Islet of Langerhans (tissue), 1 donor: ENCODE results near the gene PSRC1.
"Not testable (repeated sequence)": the region's sequence is repeated elsewhere in the genome, so short reads cannot be mapped to it uniquely, and the experiment has no call there.

Source experiments
- FAIRE-seq: peaks from one replicate; lab custom pipeline; 2011; peaks lifted over from hg19 to GRCh38; lab: Jason Lieb, UNC

Gene PSRC1

DNA sequence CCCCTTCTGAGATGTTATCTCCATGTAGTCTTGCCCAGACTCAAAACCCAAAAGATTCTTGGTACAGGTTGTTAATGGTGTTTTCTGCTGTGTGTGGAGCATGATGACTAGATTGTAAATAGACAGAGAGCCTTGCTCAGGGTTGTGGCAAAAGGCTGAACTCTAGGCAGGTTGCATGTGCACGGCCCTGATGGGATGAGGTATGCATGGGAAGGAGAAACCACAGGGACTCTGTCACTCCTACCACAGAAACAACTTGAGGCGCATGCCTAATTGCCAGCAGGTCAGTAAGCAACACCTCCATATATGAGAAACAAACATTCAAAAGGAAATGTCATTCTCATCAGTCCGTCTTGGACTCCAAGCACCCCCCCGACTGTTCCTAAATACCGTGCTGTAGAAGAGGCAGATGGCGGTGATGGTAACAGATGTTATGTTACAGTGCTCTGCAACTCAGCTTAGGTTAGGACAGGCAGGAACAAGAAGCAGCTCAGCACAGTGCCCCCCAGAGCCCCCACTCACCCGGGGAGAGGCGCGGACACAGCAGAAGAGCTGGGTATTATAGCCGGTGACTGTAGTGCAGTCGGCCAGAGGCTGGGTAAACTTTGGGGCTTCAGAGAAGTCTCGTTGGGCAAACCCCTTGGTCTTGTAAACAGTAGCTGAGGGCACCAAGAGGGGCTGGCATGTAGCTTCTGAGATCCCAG, 12.9 kb upstream of the PSRC1 start:
- FAIRE-seq = no peak

- no peak for FAIRE-seq
Measured at GRCh38 chr1:109294481-109294880, 11.5 kb upstream of the PSRC1 start.

- FAIRE-seq = no peak
Measured at GRCh38 chr1:109293026-109293425, 10.1 kb upstream of the PSRC1 start.

DNA sequence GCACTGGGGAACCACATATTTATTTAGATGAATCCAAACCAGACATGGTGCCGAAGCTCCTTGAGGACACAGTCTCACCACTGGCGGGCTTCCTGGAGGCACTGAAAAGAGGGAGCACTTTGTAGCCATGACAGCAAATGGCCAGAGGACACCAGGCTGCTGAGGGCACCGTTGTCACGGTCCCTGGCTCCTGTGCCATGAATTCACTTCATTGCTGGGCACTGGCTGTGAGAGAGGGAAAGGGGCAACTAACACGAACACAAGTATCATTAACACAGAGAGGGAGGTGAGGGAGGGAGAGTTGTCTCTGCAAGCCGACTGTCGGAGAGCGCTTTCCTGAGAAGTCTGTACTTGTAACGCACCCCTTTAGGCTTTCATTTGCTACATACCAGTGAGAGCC, 9.4 kb upstream of the PSRC1 start:
- no peak for FAIRE-seq

GRCh38 chr1:109290998-109291397, 8.1 kb upstream of the PSRC1 start:
- no peak for FAIRE-seq

DNA sequence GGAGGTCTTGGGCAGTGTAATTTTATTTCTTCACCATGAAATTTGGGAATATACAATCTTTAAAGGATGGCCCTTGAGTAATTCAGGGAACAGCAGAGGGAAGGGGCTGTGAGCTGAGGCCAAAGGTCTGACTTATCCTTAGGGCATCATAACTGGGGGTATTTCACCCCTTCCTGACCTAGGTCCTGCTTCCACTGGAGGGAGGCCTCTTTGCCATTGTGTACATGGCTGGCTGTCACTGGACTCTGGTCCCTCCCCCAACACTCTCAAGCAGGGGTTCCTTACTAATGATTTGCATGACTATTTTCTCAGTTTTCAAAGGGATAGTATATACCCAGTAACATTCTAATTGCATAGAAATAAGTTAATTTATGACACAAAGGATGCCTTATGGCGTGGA, 7.2 kb upstream of the PSRC1 start:
- no peak for FAIRE-seq

DNA sequence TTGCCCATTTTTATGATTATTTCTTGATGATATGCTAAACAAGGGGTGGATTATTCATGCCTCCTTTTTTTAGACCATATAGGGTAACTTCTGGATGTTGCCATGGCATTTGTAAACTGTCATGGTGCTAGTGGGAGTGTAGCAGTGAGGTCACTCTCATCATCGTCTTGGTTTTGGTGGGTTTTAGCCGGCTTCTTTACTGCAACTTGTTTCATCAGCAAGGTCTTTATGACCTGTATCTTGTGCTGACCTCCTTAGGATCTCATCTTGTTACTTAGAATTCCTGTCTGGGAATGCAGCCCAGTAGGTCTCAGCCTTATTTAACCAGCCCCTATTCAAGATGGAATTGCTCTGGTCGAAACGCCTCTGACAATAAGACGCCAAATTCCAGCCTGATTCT, 3.8 kb upstream of the PSRC1 start:
- not testable (repeated sequence) for FAIRE-seq

DNA sequence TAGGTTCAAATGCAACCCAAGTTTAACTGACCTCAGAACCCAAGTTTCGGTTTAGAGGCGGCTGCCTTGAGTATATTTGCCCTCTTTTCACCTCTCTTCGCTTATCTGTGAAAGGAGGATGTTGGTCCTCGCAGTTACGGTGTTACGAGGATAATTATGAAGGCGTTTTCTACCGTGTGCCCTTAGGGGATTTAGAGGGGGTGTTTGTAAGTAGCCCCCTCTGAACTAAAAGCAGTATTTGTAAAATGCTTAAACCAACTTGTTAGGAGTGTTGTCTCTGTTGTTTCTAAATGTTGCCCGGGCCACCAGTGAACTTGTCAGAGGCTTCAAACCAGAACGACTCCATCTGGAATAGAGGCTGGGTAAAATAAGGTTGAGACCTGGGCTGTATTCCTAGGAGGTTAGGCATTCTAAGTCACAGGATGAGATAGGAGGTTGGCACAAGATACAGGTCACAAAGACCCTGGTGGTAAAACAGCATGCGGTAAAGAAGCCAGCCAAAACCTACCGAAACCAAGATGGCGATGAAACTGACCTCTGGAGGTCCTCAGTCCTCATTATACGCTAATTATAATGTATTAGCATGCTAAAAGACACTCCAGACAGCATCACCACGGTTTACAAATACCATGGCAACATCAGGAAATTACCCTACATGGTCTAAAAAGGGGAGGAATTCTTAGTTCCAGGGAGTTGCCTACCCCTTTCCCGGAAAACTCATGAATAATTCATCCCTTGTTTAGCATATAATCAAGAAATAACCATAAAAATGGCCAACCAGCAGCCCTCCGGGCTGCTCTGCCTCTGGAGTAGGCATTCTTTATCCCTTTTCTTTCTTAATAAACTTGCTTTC, 1.0 kb upstream of the PSRC1 start:
- no peak for FAIRE-seq

GRCh38 chr1:109282497-109282951, 421 bp downstream of the PSRC1 start:
- FAIRE-seq = no peak

DNA sequence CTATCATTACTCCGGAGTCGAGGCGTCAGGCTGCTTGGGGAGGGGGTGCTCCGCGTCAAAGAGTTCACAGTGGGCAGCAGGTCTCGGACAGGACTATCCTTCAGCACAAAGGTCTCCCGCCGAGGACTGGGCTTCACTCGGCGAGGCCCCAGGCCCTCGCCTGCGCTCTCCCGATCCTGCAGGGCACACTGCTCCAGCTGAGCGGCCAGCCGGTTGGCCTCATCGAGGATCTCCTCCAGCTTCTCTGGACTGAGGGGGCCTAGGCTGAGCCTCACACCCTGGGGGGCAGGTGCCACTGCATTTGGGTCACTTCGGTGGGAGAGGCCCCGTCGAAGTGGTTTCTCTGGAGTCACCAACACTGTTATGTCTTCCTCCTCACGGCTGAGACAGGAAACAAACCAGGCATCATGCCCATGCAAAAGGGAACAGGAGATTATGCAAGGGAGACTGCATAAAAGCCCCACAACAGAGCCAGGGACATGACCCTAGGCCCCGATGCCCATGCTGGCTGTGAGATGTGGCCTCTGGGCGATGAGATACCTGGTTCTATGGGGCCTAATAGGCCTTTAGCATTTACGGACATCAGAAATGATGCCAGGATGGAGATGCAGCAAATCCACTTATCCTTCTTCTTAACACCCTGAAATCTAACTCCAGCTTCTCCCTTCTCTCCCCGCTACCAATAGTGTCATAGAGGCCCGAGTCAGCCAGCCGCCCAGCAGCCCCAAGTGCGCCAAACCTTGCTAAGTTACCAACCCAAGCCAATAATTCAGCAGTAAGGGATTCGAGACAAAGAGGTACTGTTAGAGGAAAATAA, 1.1 kb downstream of the PSRC1 start:
- FAIRE-seq = no peak

DNA sequence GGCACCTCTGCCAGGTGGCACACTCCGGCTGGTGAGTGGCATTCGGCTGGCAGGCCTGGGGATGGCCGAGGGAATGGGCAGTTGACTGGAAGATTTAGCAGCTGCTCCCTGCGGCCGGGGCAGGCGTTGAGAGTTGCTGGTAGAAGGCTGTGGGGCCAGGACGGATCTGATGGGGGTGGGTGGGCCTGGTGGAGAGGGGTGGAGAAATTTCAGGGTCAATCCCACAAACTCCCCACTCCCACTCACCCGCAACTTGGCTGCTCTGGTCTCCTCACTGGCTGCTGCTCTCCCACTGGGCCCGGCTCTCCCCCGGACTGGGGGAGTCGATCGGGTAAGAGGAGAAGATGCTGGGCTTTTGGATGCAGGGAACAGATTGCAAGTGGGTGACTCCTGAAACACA, 2.1 kb downstream of the PSRC1 start:
- no peak for FAIRE-seq

GRCh38 chr1:109279615-109280278, 3.2 kb downstream of the PSRC1 start:
- FAIRE-seq = no peak

DNA sequence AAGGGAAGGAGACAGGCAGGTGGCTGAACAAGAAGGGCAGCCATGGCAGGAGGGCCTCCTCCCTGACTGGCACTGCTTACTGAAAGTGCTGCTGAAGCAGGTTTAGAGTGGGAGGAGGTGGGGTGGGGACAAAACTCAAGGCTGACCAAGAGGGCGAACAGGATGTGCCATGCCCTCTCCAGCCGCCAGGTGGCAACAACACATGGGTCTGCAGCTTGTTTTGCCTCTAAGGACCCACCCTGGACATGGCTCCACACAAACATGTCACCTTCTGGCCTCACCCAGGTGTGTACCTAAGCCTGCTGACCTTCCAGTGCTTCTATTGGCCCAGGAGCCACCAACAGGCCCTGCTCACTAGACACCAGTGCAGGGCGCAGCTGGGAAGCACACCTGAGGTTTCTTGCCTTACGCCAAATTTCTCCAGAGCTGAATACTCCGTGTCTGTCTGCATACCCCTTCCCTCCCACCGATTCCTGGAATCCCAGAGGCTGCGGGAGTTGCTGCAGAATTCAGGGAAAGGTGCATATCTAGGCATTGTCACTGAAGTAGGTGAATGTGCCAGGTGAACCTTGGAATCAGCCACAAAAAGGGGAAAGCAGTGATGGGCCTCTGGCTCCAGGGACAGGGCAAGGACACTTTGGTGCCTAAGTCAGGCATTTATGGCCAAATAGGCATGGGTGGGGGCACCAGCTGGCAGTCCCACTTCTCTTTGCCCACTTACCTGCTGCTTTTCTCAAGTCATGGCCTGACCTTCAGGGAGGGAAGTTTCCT, 5.3 kb downstream of the PSRC1 start:
- no peak for FAIRE-seq

DNA sequence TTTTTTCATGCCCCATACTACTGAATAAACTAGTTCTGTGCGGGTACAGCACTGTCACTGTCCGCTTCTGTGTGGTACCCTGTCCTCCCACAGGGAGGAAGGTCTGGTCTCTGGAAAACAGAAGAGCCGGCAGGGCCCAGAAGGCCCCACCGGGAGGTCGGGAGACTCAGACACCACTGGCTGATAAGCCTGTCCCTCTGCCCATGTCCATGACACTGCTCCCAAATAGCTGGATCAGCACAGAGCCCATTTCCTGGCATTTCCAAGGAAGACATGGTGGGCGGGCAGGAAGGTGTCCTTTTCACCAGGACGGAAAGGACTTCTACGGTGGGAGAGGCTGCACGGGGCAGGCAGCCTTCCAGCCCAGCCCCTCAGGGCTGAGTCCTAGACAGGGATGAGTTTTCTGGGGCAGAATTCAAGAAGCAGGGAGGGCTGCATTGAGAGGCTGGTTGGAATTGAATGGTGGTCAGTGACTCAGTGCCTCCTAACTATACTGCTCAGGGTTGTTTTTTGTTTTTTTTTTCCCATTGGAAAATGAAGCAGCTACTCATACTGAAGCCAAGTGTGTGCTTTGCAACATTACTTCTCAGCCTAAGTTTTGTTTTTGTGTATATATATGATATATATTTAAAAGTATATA, 7.1 kb downstream of the PSRC1 start:
- FAIRE-seq = no peak

- FAIRE-seq = no peak
Measured at GRCh38 chr1:109274533-109275476, 8.1 kb downstream of the PSRC1 start.

GRCh38 chr1:109273570-109274288, 9.2 kb downstream of the PSRC1 start:
- FAIRE-seq = no peak

DNA sequence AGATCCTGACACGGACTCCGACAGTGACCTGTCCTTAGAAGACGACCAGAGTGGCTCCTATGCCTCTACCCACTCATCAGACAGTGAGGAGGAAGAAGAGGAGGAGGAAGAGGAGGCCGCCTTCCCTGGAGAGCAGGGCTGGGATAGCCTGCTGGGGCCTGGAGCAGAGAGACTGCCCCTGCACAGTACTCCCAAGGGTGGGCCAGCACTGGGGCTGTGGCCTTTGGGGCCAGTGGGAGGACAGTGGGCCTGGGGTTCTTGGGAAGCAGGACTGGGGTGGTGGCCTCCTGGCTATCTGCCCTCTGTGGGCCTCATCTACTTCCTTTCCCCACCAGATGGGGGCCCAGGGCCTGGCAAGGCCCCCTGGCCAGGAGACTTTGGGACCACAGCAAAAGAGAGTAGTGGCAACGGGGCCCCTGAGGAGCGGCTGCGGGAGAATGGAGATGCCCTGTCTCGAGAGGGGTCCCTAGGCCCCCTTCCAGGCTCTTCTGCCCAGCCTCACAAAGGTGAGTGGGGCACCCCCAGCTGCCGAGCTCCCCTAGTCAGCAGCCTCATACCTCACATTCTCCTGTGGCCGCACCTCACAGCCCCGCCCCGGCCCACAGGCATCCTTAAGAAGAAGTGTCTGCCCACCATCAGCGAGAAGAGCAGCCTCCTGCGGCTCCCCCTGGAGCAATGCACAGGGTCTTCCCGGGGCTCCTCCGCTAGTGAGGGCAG, 10.0 kb downstream of the PSRC1 start:
- FAIRE-seq = no peak

DNA sequence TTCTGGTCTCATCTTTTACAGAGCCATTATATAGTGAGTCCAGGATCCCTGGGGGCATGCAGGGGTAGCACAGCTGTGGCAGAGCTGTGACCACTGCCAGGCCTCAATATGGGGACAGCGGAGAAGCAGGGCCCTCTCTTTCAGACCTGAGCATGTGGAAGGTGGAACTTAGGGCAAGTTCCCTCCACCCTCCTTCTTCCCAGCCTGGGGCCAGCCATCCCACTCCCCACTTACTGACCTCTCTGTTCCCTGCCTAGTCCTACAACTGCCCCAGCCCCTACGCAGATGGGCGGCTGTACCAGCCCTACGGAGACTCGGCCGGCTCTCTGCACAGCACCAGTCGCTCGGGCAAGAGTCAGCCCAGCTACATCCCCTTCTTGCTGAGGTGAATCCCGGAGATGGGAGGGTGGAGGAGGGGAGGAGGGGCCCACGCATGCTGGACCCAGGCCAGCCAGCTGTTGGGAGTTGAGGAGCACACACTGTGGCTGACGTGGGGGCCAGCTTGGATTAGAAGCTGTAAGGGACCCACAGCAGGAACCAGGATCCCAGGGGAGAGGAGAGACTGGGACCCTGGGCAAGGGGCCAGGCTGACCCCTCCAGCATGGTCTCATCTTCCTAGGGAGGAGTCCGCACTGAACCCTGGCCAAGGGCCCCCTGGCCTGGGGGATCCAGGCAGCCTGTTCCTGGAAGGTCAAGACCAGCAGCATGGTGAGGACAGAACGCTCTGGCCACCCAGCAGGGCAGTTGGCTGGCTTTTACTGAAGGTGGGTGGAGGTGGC, 10.7 kb downstream of the PSRC1 start:
- FAIRE-seq = no peak
